Measurements from ENCODE around the gene HOXA13. TPM values are rescaled to one million over a fixed set of nuclear protein-coding genes. Genes with fewer than 3 reads are reported as not detected.

The HOXA13 gene
- total RNA-seq, 1 experiment from 2014 or later, result not detected

DNA sequence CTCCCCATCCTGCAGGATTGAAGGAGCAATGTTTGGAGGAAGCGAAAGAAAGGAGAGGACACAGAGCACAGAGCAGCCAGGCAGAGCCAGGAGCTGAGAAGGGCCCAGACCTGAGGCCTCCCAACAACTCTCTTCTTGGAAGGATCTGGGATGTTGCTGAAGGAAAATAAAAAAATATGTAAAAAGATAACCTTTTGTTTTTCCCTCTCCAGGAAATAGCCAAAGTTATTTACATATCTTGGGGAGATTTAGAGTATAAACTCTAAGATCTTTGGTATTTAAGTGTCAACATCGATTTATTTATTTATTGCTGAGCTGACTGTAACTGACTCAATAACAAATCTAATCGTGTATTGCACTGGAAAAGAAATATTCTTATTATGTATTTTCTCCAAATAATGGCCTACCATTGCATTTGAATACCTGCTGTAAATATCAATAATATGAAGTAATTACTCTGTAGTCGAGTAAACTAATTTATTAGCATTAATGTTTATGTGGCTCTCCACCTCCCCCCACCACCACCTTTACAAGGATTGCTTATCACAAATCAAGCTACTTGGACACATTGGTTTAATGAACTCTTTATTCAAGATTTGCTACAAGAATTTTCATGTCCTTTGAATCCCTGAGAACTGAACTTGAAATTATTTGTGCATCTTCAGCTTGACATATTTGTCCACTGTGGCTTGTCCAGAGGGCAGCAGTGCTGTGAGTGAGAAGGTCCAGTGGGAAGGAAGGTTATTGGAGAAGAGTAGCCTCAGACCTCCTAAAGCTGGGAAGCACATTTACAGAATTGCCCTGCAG lies 13.0 kb downstream of the HOXA13 start:
- no peak overlapping the region for H4K5ac ChIP-seq (ENCODE audit: insufficient read length, low read depth, low read length)
- H3K23ac ChIP-seq (ENCODE audit: insufficient read length, low read depth, low read length), result no peak overlapping the region
- Mint-ChIP-seq H3K4me1 (peaks cover 17 to 44% of the 10 kb centered on the region in 2 experiments), H3K27me3 (ENCODE audit: low read depth) (peaks cover 100% of the 10 kb centered on the region), H3K4me3 (no peak overlapping the region; a peak in 1 of 5 replicates), H3K27ac (peak overlapping the region in 1 of 3 experiments; percentile 32; a peak in 1 of 7 replicates), H3K9me3 (peaks cover 0 to 18% of the 10 kb centered on the region in 2 experiments; a peak in 3 of 5 replicates), H3K36me3 (ENCODE audit: insufficient read depth in 1 of 3, low read depth in 3 of 3) (peaks cover 0 to 2% (median 0%) of the 10 kb centered on the region in 3 experiments; a peak in 3 of 7 replicates)
- no peak overlapping the region for H2BK5ac ChIP-seq (ENCODE audit: insufficient read length, low read length)
- no peak for TF ChIP-seq CTCF (conservative IDR thresholded peaks at IDR 0.05)
- H3K23me2 ChIP-seq (ENCODE audit: insufficient read length, low read depth, low read length, poor library complexity, severe bottlenecking), result no peaks in the 10 kb centered on the region
- H2AK5ac ChIP-seq (ENCODE audit: insufficient read length, low read length), result no peak overlapping the region
- H3K14ac ChIP-seq (ENCODE audit: insufficient read depth, low read length), result no peak overlapping the region
- H3K27ac ChIP-seq (ENCODE audit: insufficient read length, low read depth, low read length), result no peak overlapping the region
- H4K8ac ChIP-seq (replicated peaks; ENCODE audit: insufficient read length, low read depth, low read length), result no peak overlapping the region
- no peak overlapping the region for H2BK15ac ChIP-seq (ENCODE audit: low read depth, low read length)
- no peaks in the 10 kb centered on the region for H4K20me1 ChIP-seq (ENCODE audit: control insufficient read depth, insufficient read depth, insufficient read length)
- no peaks in the 10 kb centered on the region for H3K4me1 ChIP-seq (ENCODE audit: insufficient read depth, low read length)
- H3K4ac ChIP-seq (ENCODE audit: low read depth, low read length), result no peak overlapping the region
- H2BK120ac ChIP-seq (ENCODE audit: low read depth, low read length, poor library complexity, severe bottlenecking), result no peak overlapping the region
- H3K79me2 ChIP-seq (ENCODE audit: insufficient read depth, low read length), result no peaks in the 10 kb centered on the region
- no peak overlapping the region for H3K4me2 ChIP-seq (ENCODE audit: insufficient read depth, insufficient read length, low read length)
- no peak overlapping the region for H3K9ac ChIP-seq (ENCODE audit: extremely low read depth, insufficient read length, low read length)
- no peak overlapping the region for H2BK12ac ChIP-seq (ENCODE audit: insufficient read length, low read depth, low read length)
- no peaks in the 10 kb centered on the region for H3K79me1 ChIP-seq (ENCODE audit: insufficient read depth, low read depth, low read length, poor library complexity, severe bottlenecking)
- WGBS (ENCODE audit: extremely low coverage, insufficient read length, low lambda C conversion rate), result no CpG with 5 or more reads among the region's 4 CpGs
- H4K91ac ChIP-seq (ENCODE audit: insufficient read length, low read depth, low read length), result no peak overlapping the region
- no peak for DNase-seq
- no peak overlapping the region for H2AFZ ChIP-seq (ENCODE audit: low read length)
- no peak overlapping the region for H3K56ac ChIP-seq (ENCODE audit: insufficient read length, low read depth, low read length)
- no peak overlapping the region for H3K18ac ChIP-seq (ENCODE audit: insufficient read length, low read depth, low read length)
- no peak overlapping the region for H3T11ph ChIP-seq (ENCODE audit: low read length)
- no peaks in the 10 kb centered on the region for H3K9me3 ChIP-seq (ENCODE audit: control insufficient read depth, low read depth, low read length)
- H2BK20ac ChIP-seq (ENCODE audit: low read depth, low read length, poor library complexity, severe bottlenecking), result no peak overlapping the region
- H3K27me3 ChIP-seq (ENCODE audit: insufficient read depth, low read length), result peaks cover 97% of the 10 kb centered on the region

All from H9 (cell line).